ENCODE measurements around the gene MTMR10.

MTMR10 gene

DNA sequence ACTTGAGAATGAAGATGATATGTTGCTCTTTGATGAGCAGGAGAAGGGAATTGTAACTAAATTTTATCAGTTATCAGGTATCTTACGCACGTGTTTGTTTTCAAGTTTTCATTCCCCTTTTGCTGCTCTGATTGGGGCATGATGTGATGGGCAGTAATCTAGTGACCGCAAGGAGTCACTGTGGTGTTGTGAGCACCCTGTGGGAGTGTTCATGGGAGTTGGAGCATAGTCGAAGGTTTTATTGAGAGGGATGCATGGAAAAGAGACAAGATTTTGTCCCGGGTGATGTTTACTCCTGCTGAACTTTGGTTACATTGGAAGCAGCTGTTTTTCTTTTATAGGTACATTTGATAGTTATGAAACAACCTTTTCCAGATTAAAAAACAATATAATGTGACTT is 85.6 kb downstream of the MTMR10 start:
- no peak for TF ChIP-seq GATA2 (IDR thresholded peaks at IDR 0.05; ENCODE audit: low read depth, low read length)

- no peak for TF ChIP-seq GATA3 (IDR thresholded peaks at IDR 0.05; ENCODE audit: low read depth, low read length)
- TF ChIP-seq GATA2 (IDR thresholded peaks at IDR 0.05; ENCODE audit: low read depth, low read length), result no peak
Measured at GRCh38 chr15:30904812-30905211, 86.6 kb downstream of the MTMR10 start.

DNA sequence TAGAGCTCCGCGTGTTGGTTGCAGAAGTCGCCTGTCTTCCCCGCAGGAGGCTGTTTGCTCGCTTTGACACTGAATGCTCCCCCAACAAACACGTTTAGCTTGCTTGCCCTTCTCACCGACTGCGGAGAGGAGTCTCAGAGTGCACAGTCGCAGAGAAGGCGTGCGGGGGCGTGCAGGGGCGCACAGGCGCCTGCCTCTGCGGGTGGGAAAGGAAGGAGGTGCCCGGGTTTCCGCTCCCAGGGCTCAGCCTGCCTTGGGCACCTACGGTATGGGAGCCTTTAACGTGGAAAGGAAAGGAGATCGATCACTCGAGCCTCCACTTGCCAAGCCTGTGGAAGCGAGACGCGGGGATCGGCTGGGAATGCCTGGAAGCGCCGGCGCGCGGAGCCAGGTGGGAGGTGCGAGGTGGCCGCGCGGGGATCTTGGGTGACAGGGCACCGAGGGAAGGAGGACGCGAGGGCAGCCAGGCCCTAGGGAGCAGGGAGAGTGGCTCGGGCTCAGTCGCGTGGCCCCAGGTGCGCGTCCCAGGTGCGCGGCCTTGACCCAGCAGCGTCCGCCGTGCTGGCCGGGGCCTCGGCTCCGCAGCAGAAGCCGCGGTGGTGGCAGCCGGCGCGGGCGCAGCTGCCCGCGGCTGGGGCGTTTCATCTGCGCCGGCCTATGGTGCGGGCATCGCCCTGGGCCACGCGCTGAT is 87.8 kb downstream of the MTMR10 start, which contains the start of gene FAN1:
FAN1 (plus strand) TSS at position 419 of the 691 bp plus-strand sequence. CDS start 749 bp downstream, outside the sequence.
- TF ChIP-seq GATA2 (IDR thresholded peaks at IDR 0.05; ENCODE audit: low read depth, low read length) (no peak), GATA3 (IDR thresholded peaks at IDR 0.05; ENCODE audit: low read depth, low read length) (no peak)

GRCh38 chr15:30901889-30902288 is 89.5 kb downstream of the MTMR10 start:
- TF ChIP-seq GATA2 (IDR thresholded peaks at IDR 0.05; ENCODE audit: low read depth, low read length) (no peak), GATA3 (IDR thresholded peaks at IDR 0.05; ENCODE audit: low read depth, low read length) (no peak)

GRCh38 chr15:30896211-30896606 is 95.2 kb downstream of the MTMR10 start:
- no peak for TF ChIP-seq GATA2 (IDR thresholded peaks at IDR 0.05; ENCODE audit: low read depth, low read length)

- TF ChIP-seq GATA2 (IDR thresholded peaks at IDR 0.05; ENCODE audit: low read depth, low read length) (no peak), GATA3 (IDR thresholded peaks at IDR 0.05; ENCODE audit: low read depth, low read length) (no peak)
Measured at GRCh38 chr15:30895461-30896210, 95.8 kb downstream of the MTMR10 start.

GRCh38 chr15:30889196-30889595 is 102.2 kb downstream of the MTMR10 start:
- TF ChIP-seq GATA2 (IDR thresholded peaks at IDR 0.05; ENCODE audit: low read depth, low read length), result no peak
- TF ChIP-seq GATA3 (IDR thresholded peaks at IDR 0.05; ENCODE audit: low read depth, low read length), result no peak
